Islet precursor cell (in vitro differentiated cells): Measurements from ENCODE around the gene QSOX1.

ENCODE experiments used
- DNase-seq: peaks from one replicate; pipeline ENCODE4 v3.0.0-alpha.2; 2018

QSOX1 gene

GRCh38 chr1:180236698-180237509 is 82.2 kb downstream of the QSOX1 start:
- no peak for DNase-seq

GRCh38 chr1:180237869-180238476 is 83.3 kb downstream of the QSOX1 start:
- no peak for DNase-seq

- DNase-seq = no peak
These were observed 84.0 kb downstream of the QSOX1 start for GRCh38 chr1:180238675-180239074.

- DNase-seq = no peak
These were observed 84.8 kb downstream of the QSOX1 start for GRCh38 chr1:180239145-180240096.

GRCh38 chr1:180241716-180242544 is 87.3 kb downstream of the QSOX1 start:
- no peak for DNase-seq

GRCh38 chr1:180243517-180244221 is 89.0 kb downstream of the QSOX1 start:
- no peak for DNase-seq

GRCh38 chr1:180244840-180245239 is 90.2 kb downstream of the QSOX1 start:
- no peak for DNase-seq

GRCh38 chr1:180246579-180246978 is 91.9 kb downstream of the QSOX1 start:
- DNase-seq = no peak

- no peak for DNase-seq
These were observed 92.4 kb downstream of the QSOX1 start for GRCh38 chr1:180247061-180247460.

GRCh38 chr1:180247580-180247979 is 92.9 kb downstream of the QSOX1 start:
- no peak for DNase-seq

- no peak for DNase-seq
These were observed 93.5 kb downstream of the QSOX1 start for GRCh38 chr1:180248176-180248575.

GRCh38 chr1:180248731-180249681 is 94.3 kb downstream of the QSOX1 start:
- DNase-seq = no peak

- DNase-seq = no peak
These were observed 95.2 kb downstream of the QSOX1 start for GRCh38 chr1:180249725-180250498.

- no peak for DNase-seq
These were observed 95.8 kb downstream of the QSOX1 start for GRCh38 chr1:180250499-180250770.

- no peak for DNase-seq
These were observed 96.3 kb downstream of the QSOX1 start for GRCh38 chr1:180250883-180251509.

- no peak for DNase-seq
These were observed 97.0 kb downstream of the QSOX1 start for GRCh38 chr1:180251526-180252305.

- DNase-seq = peak; percentile 87
These were observed 98.2 kb downstream of the QSOX1 start for GRCh38 chr1:180252638-180253536.
